ENCODE results near the gene PLAU. TPM values are rescaled to one million over a fixed set of nuclear protein-coding genes. Genes with fewer than 3 reads are reported as not detected.

Gene PLAU
- total and polyA plus RNA-seq, 2 experiments from 2014 or later: 13.3 to 17.5 TPM

GRCh38 chr10:73892310-73893030 lies 18.5 kb upstream of the PLAU start (continued):
- TF ChIP-seq ZNF462 (CRISPR knock-in tag; IDR thresholded peaks at IDR 0.05) (no peak), JUNB (IDR thresholded peaks at IDR 0.05; ENCODE audit: unreplicated experiment) (no peak)

- H3K27ac Mint-ChIP-seq: no peak overlapping the region
- no peak for ATAC-seq
- Histone ChIP-seq H3K9me2 (ENCODE audit: insufficient read depth) (no peaks in the 10 kb centered on the region), H3F3A (replicated peaks; ENCODE audit: low read depth) (no peaks in the 10 kb centered on the region), H3K4me3 (no peak overlapping the region), H3K27me3 (ENCODE audit: insufficient read depth) (no peaks in the 10 kb centered on the region), H3K79me2 (replicated peaks; ENCODE audit: insufficient read depth) (no peaks in the 10 kb centered on the region), H3K27ac (ENCODE audit: low read depth) (no peak overlapping the region), H4K20me1 (replicated peaks; ENCODE audit: insufficient read depth) (no peaks in the 10 kb centered on the region), H3K4me1 (ENCODE audit: insufficient read depth) (peaks cover 5% of the 10 kb centered on the region; the same call in 1 of the 2 replicates), H3K36me3 (ENCODE audit: insufficient read depth) (no peaks in the 10 kb centered on the region), H3K4me2 (no peak overlapping the region), H2AFZ (no peak overlapping the region)
- no peaks in the 10 kb centered on the region for H3K9me3 Mint-ChIP-seq
- H3K4me3 Mint-ChIP-seq: no peak overlapping the region
- no peaks in the 10 kb centered on the region; the same call in none of the 3 replicates for H3K4me1 Mint-ChIP-seq
- H3K36me3 Mint-ChIP-seq (ENCODE audit: low read depth): no peaks in the 10 kb centered on the region
- DNase-seq (ENCODE audit: low spot score): no peak
- H3K27me3 Mint-ChIP-seq (ENCODE audit: insufficient read depth, low read depth, poor library complexity): peaks cover 6% of the 10 kb centered on the region
- TF ChIP-seq ETS1 (IDR thresholded peaks at IDR 0.05) (no peak), EZH2phosphoT487 (IDR thresholded peaks at IDR 0.05; ENCODE audit: unreplicated experiment) (no peak), REST (IDR thresholded peaks at IDR 0.05; ENCODE audit: unreplicated experiment) (no peak), ZNF114 (CRISPR knock-in tag; IDR thresholded peaks at IDR 0.05) (no peak), ZNF331 (CRISPR knock-in tag; IDR thresholded peaks at IDR 0.05; ENCODE audit: low read depth) (no peak), STAT1 (IDR thresholded peaks at IDR 0.05; ENCODE audit: unreplicated experiment) (no peak), NANOG (IDR thresholded peaks at IDR 0.05; ENCODE audit: borderline replicate concordance) (no peak)
Observed at GRCh38 chr10:73893426-73893825, 17.5 kb upstream of the PLAU start.
